Neutrophil (primary cell): Measurements from ENCODE around the gene OTUB2.
A peak's percentile ranks its signal among the peaks of the same experiment; 100 is the strongest.

Experiments used
- H3K27ac ChIP-seq: fragments of 200-600 bp; sonication (generic); 2 replicates; pipeline ENCODE4 v1.5.1; 2016; ENCODE audit warnings: mild to moderate bottlenecking, moderate library complexity
- H3K27me3 ChIP-seq: fragments of 200-600 bp; sonication (generic); 2 replicates; pipeline ENCODE4 v1.6.0; 2016; ENCODE audit warnings: mild to moderate bottlenecking
- H3K36me3 ChIP-seq: fragments of 200-600 bp; sonication (generic); 2 replicates; pipeline ENCODE4 v1.5.1; 2017
- H3K4me1 ChIP-seq, 2 experiments: fragments of 200-600 bp in 1 of 2; sonication (generic) in 1 of 2; 1 replicate in 1 of 2; 2 replicates in 1 of 2; pipeline versions ENCODE4 v1.5.1 to v1.6.1; 2013 to 2016; ENCODE audit warnings: low read depth in 1 of 2, low read length in 1 of 2, mild to moderate bottlenecking in 1 of 2, moderate library complexity in 1 of 2; ENCODE audit not compliant: control insufficient read depth in 1 of 2, insufficient read depth in 1 of 2
- H3K4me3 ChIP-seq, 2 experiments: fragments of 200-600 bp in 1 of 2; sonication (generic) in 1 of 2; 1 replicate in 1 of 2; 2 replicates in 1 of 2; pipeline ENCODE4 v1.5.1; 2013 to 2016; ENCODE audit warnings: low read depth in 1 of 2, low read length in 1 of 2, mild to moderate bottlenecking in 1 of 2, moderate library complexity in 1 of 2
- H3K9me3 ChIP-seq: fragments of 200-600 bp; sonication (generic); 2 replicates; pipeline ENCODE4 v1.5.1; 2016
- CTCF ChIP-seq: fragments of 200-600 bp; sonication (generic); IDR thresholded peaks from 2 replicates; pipeline ENCODE4 v1.5.1; 2016; ENCODE audit warnings: antibody characterized with exemption

The OTUB2 gene

GRCh38 chr14:94022532-94023411, 3.4 kb upstream of the OTUB2 start:
- H3K27me3 ChIP-seq: peaks cover 8% of the 10 kb centered on the region
- no peaks in the 10 kb centered on the region for H3K9me3 ChIP-seq
- H3K4me3 ChIP-seq: no peak overlapping the region
- H3K4me1 ChIP-seq: peaks cover 4 to 13% of the 10 kb centered on the region in 2 experiments
- no peaks in the 10 kb centered on the region for H3K36me3 ChIP-seq
- no peak overlapping the region for H3K27ac ChIP-seq
- TF ChIP-seq CTCF: no peak

GRCh38 chr14:94024549-94024948, 1.6 kb upstream of the OTUB2 start:
- Histone ChIP-seq H3K36me3 (no peaks in the 10 kb centered on the region), H3K9me3 (no peaks in the 10 kb centered on the region), H3K27ac (no peak overlapping the region), H3K4me3 (no peak overlapping the region), H3K27me3 (no peaks in the 10 kb centered on the region), H3K4me1 (peaks cover 17 to 26% of the 10 kb centered on the region in 2 experiments)
- no peak for TF ChIP-seq CTCF

- peak overlapping the region; percentile 65 to 86 for H3K4me3 ChIP-seq
These were observed 420 bp upstream of the OTUB2 start for GRCh38 chr14:94025720-94026119.

GRCh38 chr14:94026889-94027469, 839 bp downstream of the OTUB2 start:
- H3K27me3 ChIP-seq: no peaks in the 10 kb centered on the region
- TF ChIP-seq CTCF: no peak

More at GRCh38 chr14:94025720-94026119, 420 bp upstream of the OTUB2 start:
- peaks cover 18 to 29% of the 10 kb centered on the region in 2 experiments for H3K4me1 ChIP-seq
- H3K27ac ChIP-seq: no peak overlapping the region
- H3K9me3 ChIP-seq: no peaks in the 10 kb centered on the region
- H3K27me3 ChIP-seq: no peaks in the 10 kb centered on the region
- H3K36me3 ChIP-seq: no peaks in the 10 kb centered on the region
- no peak for TF ChIP-seq CTCF

GRCh38 chr14:94027566-94028449, 1.7 kb downstream of the OTUB2 start:
- no peaks in the 10 kb centered on the region for H3K36me3 ChIP-seq
- H3K4me1 ChIP-seq: peaks cover 18 to 29% of the 10 kb centered on the region in 2 experiments
- no peak overlapping the region for H3K4me3 ChIP-seq
- H3K9me3 ChIP-seq: no peaks in the 10 kb centered on the region
- H3K27ac ChIP-seq: no peak overlapping the region
- TF ChIP-seq CTCF: no peak
- no peaks in the 10 kb centered on the region for H3K27me3 ChIP-seq

More at GRCh38 chr14:94026889-94027469, 839 bp downstream of the OTUB2 start:
- H3K4me3 ChIP-seq: peak overlapping the region; percentile 65 to 86
- no peaks in the 10 kb centered on the region for H3K36me3 ChIP-seq
- H3K4me1 ChIP-seq: peaks cover 18 to 29% of the 10 kb centered on the region in 2 experiments
- no peaks in the 10 kb centered on the region for H3K9me3 ChIP-seq
- H3K27ac ChIP-seq: no peak overlapping the region
